HG03558 (cell line): ENCODE results near the gene C1orf167.

Experiments used
- ATAC-seq: cut with Tn5 transposase; IDR thresholded peaks from one replicate; pipeline ENCODE4 v1.9.1; 2021; ENCODE audit warnings: moderate number of reproducible peaks; ENCODE audit not compliant: unreplicated experiment; ENCODE audit errors: extremely low read depth

The C1orf167 gene

DNA sequence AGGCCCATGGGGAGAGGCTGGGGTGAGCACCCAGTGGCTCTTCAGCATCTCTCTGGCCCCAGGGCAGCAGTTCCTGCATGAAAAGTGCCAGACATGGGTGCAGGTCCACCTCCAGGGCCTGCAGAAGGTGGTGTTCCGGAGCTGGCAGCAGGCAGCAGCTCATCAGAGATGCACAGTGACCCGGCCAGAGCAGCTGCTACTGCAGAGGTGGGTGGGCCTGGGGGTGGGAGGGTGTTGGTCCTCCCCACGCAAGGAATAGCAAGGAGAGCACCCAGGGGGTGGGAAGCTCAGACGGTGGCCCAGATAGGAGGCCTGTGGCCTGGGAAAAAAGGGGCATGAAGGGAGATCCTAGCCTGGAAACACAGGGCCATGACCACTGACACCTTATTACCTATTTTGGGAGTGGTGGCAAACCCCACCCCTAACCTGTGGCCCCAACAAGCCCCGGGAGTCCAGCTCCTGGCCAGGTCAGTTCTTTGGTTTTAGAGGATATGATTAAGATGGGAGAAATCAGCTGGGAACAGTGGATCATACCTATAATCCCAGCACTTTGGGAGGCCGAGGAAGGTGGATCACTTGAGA is 20.2 kb downstream of the C1orf167 start:
- no peak for ATAC-seq

DNA sequence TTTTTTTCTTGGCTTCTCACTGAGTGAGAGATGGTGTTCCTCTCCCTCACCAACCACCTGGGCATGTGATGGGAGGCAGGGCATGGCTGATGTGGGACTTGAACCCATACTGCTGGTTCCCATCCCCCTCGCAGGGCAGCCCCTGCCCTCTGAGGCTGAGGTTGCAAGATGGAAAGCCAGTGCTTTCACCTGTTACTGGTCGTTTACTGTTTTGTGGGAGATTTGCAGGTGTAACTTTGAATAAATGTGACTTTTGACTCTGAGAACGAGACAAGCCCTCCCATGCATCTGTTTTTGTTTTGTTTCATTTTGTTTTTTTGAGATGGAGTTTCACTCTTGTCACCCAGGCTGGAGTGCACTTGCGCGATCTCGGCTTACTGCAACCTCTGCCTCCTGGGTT is 21.6 kb downstream of the C1orf167 start:
- ATAC-seq = no peak

DNA sequence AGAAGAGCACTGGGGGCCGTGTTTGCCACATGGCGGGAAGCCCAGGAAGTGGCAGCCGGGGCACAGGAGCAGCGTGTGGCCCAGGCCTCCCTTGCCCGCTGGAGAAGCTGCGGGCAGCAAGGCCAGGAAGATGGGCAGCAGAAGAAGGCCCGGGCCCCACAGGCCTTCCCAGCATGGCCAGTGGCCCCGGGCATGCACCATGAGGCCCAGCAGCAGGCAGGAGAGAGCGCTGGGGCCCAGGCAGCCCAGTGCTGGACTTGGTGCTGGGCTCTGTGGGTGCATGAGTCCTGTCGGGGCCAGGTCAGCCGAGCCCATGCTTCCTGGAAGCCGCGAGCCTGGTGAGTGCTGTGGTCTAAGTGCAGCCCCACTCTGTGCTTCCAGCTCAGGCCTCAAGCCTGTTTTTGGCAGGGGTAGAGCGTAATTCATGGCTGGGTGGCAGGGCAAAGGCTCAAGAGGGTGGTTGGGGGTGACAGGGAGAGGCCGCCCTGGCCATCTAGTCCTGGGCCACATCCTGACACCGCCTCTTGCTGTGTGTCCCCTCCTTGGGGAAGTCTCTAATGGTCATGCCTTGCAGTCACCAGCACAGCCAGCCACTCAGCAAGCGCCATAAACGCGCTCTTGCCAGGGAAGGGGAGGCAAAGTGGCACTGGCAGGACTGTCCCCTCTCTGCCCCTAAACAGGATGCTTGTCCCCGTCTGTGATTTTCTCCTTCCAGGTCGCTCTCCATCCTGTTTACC is 22.4 kb downstream of the C1orf167 start:
- ATAC-seq = no peak

DNA sequence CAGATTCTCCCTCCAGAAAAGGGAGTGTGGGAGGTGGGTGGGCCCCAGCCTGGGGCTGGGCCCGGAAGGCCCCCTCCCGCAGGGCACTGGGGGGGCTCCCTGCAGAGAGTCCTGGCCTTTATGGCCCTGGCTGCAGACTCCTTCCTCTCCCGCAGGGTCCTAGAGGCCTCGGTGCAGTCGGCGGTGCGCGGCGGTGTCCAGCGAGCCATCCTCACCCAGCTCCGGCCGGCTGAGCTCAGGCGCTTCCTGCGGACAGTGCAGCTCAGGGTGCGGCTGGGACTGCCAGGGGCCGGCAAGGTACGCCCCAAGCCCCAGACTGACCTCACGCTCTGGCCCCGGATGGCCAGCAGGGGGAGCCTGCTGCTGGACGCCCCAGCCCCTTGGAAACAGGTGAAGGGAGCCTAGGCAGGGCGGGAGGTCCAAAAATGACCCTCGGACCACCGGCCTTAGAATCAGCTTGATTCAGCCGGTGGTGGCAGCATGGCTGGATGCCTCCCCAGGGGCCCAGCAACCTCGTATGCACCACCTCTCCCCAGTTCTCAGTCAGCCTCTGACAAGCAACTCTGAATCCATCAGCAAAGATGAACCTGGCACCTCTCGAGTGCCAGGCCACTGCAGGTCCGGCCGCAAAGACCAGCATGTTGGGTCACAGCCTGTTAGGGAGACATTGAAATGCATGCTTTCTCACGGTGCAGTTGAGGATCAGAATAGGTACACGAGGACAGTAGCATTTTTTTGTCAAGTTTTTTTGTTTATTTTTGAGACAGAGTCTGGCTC is 23.2 kb downstream of the C1orf167 start:
- ATAC-seq = no peak

DNA sequence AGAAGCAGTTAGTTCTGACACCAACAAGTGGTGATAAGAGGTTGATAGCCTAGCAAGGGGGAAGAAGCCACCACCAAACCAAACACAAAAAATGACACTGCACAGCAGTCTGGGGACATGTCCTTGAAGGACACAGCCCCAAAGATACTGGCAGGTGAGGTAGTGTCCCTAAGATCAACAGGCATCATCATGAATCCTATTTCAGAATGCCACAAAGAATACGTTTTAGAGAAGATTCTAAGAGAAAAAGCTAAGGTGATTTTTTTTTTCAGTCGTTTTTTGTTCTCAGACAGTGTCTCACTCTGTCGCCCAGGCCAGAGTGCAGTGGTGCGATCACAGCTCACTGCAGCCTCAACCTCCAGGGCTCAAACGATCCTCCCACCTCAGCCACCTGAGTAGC is 24.2 kb downstream of the C1orf167 start:
- ATAC-seq = no peak

DNA sequence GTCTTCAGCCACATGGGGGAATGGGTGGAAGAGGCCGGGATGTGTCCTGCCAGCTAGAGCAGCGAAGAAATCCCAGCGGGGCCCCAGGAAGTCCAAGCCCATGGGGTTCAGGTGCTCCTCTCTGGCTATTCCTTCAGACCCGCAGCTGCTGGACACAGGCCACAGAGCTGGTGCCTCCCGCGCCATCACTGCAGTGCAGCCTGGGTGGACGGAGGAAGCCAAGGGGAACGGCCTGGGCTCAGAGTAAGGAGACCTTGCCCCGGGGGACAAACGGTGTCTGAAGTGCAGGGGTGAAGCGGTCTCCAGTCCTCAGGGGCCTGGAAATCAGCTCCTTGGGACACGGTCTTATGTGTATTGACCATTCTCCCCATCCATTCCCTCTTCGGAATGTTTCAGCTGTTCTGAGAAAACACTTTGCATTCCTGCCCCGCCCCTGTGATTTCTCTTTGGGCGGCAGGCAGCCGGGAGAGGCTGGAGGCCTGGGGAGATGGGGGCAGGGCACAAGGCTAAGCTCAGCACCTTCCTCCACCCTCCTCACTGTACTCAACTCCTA is 25.3 kb downstream of the C1orf167 start:
- ATAC-seq = no peak

DNA sequence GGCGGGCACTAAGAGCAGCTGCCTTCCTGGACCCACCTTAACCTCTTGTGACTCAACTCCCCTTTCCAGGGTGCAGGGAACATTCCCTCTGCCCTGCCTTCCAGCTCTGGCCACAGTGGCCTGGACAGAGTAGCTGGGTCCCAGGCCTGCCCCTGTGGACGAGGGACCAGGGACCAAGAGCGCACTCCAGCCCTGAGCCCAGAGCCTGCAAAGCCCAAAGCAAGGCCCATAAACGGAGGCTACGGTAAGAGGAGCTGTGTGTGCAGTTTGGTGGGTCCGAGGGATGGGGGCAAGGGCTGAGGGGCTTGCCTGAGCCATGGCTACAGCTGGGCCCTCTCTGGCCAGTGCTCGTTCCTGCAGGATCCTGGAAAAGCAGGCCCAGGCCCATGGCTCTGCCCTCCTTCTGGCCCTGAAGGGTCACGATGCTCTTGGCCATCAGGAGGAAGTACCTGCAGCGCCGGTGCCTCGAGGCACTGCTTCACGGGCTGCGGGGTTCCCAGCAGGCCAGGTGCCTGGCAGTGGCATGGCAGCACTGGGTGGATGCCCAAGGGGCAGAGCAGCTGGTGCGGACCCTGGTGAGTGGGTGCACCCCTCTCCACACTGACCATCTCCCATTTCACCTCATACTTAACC is 25.9 kb downstream of the C1orf167 start:
- no peak for ATAC-seq

DNA sequence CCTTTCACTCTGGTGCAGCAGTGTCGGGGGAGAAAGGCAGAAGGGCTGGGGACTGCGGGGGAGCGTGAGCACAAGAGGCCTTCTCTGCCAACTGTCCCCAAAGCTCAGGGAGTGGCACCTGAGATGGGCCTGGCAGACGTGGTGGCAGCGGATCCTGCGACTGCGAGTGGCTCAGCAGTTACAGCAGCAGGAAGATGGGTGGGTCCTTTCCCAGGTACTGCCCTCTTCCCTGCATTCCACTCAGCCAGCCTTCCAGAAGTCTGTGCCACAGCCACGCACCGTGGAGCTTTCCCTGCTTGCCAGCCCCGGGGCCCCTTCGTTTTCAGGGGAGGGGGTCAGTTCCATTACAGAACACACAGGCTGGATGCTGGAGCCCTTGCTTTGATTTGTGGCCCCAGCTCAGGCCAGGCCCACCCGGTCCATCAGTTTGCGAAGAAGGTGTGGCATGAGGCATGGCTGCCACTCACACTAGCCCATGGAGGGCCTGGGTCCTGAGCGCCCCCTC is 26.6 kb downstream of the C1orf167 start:
- no peak for ATAC-seq

DNA sequence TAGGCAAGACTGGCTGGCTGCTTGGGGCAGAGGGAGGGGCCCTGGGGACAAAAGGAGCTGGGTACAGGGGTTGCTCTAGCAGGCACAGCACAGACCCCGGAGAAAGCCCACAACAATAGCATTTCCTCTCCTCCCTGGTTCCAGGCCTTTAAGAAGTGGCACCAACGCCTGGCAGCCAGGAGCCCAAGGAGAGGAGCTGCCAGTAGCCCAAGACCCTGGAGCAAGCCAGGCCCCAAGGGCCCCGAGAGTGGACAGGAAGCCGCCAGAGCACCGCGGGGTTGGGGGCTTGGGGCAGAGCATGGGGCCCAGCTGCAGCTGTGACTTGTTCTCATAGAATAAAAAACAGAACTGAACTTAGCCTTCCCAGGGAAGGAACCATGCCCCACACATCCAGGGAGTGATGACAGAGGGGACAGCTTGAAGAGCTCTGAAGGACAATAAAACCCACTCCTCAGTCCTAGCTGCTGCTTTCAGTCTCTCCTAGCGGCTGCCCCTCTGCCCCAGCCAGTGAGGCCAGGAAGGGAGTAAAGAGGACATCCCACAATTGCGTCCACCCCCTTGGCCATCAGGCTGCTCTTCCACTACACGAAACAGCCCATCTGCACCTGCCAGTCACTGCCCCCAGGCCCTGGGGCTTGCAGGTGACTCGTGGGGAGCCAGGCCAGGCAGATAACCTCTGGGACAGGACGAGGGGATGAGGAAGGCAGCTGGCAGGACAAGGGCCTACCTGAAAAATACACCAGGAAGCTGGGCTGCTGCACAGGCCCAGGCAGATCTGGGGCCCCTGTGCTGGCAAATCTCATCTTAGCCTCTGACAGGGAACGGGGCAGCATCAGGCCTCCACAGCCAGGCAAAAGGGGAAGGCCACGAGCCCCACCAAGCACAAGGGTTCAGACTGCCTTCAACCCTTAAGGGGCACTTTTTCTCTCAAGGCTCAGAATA is 27.4 kb downstream of the C1orf167 start:
- no peak for ATAC-seq

DNA sequence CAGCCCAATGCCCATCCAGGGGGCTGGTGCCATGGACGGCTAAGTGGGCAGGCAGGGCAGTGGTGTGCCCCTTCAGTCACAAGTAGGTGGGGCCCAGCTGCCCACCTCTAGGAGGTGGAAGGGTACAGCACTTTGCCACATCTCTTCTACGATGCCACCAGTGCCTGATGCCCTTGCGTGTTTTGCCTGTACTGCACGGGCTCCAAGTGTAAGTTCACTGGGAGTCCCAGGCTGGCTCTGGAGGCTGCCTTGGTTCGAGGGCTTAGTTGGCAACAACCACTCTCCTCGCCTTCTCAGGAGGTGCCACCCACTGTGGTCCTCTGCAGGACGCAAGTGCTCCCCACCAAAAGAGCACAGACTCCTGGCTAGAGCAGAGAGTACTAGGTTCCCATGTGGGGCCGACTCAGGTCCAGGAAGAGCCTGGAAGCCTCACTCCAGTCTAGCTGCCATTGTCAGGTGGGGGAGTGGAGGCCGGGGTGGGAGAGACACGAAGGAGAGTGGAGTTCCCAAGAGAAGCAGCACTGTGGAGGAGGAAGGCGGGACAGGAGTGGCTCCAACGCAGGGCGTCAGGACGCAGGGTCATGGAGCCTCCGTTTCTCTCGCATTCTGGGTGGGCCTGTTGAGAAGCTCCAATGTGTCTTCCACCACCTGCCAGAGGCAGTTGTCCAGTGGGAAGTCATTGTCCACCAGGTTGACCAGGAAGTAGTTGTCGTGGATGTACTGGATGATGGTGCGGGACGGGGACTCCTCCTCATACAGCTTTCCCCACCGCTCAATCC is 28.3 kb downstream of the C1orf167 start:
- no peak for ATAC-seq

DNA sequence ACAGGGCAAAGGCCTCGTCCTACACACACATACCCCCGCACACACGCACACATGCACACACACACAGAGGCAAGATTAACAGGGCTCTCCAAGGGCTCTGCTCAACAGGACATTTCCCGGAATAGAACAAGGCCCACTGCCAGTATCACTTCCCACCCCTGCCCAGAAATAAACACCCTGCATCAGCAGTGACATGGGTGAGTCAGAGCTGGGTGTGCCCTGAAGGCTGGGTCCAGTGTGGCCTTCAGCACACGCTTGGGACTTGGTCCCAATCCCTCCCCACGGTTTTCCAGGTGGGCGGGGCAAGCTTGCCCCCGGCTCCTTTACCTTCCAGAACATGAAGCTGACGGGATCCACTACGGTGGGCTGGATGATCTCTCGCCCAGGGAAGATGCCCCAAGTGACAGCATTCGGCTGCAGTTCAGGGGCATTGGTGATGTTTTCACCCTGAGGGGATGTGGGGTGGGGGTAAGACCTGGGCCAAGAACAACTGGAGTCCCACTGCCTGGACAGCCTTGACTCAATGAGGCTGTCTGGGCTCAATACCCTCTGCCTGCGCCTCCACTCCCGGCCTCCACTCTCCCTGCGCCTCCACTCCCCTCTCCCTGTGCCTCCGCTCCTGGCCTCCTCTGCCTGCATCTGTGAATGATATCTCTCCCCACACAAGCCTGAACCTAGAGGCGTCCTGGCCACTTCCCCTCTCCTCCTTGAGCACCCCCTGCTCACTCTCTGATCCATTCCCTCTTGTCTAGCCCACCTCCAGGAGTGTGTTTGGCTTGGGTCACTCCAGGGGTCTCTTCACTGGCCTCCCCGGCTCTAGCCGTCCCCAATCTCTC is 29.1 kb downstream of the C1orf167 start:
- ATAC-seq = no peak

DNA sequence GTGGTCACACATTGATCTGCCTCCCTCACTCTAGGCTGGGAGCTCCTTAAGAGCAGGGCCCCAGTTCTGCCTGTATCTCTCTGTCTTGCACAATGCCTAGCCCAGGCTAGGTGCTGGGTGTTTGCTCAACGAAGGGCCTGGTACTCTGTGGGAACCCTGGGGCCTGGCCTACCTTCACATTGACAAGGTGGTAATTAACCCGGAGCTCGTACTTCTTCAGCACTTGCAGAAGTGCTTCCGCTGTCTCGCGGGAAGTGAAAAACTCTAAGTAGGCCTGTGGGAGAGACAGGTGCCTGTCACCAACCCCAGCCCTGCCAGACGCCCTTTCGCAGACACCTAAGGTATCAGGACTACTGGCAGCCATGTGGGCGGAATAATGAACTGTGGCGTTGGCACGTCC is 30.1 kb downstream of the C1orf167 start:
- no peak for ATAC-seq

DNA sequence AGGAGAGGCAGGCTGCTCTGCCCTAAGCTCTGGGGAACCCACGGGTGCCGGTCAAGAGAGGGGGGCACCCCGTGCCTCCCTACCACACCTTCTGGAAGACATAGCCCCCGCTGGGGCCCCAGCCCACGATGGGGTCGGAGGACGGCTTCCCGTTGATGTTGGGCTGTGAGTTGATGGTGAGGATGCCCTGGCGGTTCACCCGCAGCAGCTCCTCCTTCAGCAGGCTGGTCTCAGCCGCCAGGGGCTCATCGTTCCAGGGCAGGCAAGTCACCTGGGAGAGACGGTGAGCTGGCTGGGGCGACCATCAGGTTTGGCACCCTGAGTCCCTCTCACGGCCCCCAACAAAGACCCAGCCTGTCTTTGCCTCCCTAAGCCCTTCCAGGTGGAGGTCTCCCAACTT is 31.8 kb downstream of the C1orf167 start:
- ATAC-seq = no peak

DNA sequence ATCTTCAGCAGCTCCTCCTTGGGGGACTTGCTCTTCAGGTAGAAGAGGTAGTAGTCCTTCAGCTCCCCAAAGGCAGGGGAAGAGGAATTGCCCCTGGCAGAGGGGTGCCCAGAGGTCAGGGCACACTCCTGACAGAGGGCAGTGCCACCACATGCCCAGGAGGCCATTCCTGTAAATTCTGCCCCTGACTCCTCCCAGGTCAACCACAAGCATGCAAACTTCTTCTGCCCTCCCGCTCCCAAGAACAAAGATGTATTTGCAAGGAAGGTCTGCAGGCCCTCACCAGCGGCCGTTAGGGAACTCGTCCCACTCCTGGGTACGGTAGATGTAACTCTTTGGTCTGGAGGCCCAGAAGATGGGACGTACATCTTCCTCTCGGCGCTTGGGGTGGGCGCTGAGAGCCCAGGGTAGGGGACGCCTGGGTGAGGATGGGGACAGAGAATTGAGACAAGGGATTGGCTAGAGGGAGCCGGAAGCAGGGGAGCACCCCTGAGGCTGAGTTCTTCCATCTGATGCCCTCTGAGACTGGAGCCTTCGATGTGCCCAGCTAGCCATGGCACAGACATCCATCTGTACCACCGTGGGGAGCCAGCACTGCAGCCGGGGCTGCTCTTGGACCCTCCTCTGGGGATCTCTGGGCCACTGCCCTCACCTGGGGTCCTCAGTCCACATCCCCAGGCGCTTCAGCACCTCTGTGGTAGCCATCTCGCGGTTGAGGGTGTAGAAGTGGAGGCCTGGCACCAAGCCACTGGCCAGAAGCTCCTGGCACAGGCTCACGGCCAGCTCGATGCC is 32.6 kb downstream of the C1orf167 start:
- ATAC-seq = no peak

DNA sequence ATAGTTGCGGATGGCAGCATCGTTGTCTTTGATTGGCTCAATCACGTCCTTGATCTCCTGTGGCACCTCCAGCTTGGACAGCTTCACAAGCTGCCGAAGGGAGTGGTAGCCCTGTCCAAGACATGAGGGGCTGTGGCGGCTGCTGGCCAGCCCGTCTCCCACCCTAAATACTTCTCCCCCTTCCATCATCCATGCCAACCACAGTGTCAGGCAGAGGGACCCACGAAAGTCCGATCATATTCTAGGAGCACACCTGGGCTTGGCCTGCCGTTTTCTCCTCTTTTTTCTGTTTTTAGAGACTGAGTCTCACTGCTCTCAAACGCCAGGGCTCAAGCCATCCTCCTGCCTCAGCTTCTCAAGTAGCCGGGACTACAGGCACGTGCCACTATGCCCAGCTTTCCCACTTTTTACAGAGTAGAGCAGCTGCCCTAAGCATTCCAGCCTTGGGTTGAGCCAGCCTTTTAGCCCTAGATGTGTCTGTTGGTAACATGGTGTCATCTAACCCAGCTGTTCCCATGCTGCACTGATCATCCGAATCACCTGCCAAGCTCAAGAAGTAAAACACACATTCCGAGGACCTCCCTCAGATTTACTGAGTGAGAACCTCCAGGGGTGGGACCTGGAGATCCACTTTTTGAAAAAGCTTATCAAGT is 33.4 kb downstream of the C1orf167 start:
- no peak for ATAC-seq

DNA sequence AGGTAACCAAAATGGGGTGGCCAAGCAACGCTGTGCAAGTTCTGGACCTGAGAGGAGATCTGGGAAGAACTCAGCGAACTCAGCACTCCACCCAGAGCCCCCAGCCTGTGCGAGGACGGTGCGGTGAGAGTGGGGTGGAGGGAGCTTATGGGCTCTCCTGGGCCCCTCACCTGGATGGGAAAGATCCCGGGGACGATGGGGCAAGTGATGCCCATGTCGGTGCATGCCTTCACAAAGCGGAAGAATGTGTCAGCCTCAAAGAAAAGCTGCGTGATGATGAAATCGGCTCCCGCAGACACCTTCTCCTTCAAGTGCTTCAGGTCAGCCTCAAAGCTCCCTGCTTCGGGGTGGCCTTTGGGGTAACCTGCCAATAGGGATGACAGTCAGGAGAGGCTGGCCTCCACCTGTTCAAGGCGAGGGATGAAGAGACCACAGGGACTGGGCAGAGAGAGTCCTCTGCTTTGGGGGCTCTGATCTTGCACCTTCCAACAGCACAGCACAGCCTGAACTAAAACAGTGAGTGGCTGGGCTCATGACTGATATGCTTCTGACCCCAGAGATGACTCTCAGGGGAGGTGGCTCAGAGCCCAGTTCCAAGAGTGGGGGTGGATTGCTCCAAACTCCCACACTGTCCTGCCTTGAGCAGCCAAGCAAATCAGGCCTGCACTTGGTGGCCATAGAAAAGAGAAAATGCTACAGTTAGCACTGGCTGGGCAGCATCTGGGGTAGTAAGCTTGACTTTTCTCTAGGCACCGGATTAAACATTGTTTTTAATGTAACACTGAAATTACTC is 34.2 kb downstream of the C1orf167 start:
- ATAC-seq = no peak
